Gastroesophageal sphincter (tissue), 4 donors: Measurements from ENCODE around the gene PCMTD2. TPM values are rescaled to one million over a fixed set of nuclear protein-coding genes. Genes with fewer than 3 reads are reported as not detected.

ENCODE experiments used
- ATAC-seq: fragments of 150-250 bp; one replicate; pipeline ENCODE4 v1.9.1; 2016; ENCODE audit warnings: mild to moderate bottlenecking, moderate library complexity
- H3K27ac ChIP-seq, 4 donors: fragments of 200-600 bp; sonication (generic) in 3 of 4; 1 replicate in 3 of 4; 2 replicates in 1 of 4; pipeline ENCODE4 v1.5.1; 2016 to 2019
- H3K27me3 ChIP-seq: fragments of 200-600 bp; sonication (generic); one replicate; pipeline ENCODE4 v1.5.1; 2019
- H3K36me3 ChIP-seq, 2 donors: fragments of 200-600 bp; sonication (generic); one replicate each; pipeline ENCODE4 v1.5.1; 2019; ENCODE audit warnings: control low read depth in 1 of 2
- H3K4me1 ChIP-seq, 3 donors: fragments of 200-600 bp; sonication (generic); 1 replicate in 2 of 3; 2 replicates in 1 of 3; pipeline ENCODE4 v1.5.1; 2016 to 2019; ENCODE audit warnings: control low read depth in 2 of 3
- H3K4me3 ChIP-seq, 2 donors: fragments of 200-600 bp; sonication (generic); one replicate each; pipeline ENCODE4 v1.5.1; 2019; ENCODE audit warnings: mild to moderate bottlenecking in 1 of 2, moderate library complexity in 1 of 2
- H3K9me3 ChIP-seq, 3 donors: fragments of 200-600 bp; sonication (generic); one replicate each; pipeline ENCODE4 v1.5.1; 2017 to 2019; ENCODE audit warnings: control low read depth in 2 of 3
- CTCF ChIP-seq, 4 experiments: fragments of 200-600 bp in 2 of 4; fragments of 450-650 bp in 2 of 4; sonication (generic) in 1 of 4; IDR thresholded peaks; one replicate each; pipeline ENCODE4 v1.5.1; 2017 to 2019; ENCODE audit warnings: antibody characterized with exemption in 4 of 4, mild to moderate bottlenecking in 2 of 4, moderate library complexity in 2 of 4
- EP300 ChIP-seq: sonication (generic); formaldehyde crosslinking; IDR thresholded peaks from one replicate; pipeline ENCODE4 v1.6.1; 2017; ENCODE audit warnings: antibody characterized with exemption, mild to moderate bottlenecking
- POLR2A ChIP-seq, 2 donors: fragments of 450-650 bp; IDR thresholded peaks; one replicate each; pipeline ENCODE4 v1.6.1; 2017; ENCODE audit warnings: antibody characterized with exemption in 2 of 2, mild to moderate bottlenecking in 2 of 2, moderate library complexity in 1 of 2
- POLR2AphosphoS5 ChIP-seq: sonication (generic); formaldehyde crosslinking; IDR thresholded peaks from one replicate; pipeline ENCODE4 v1.6.1; 2017; ENCODE audit warnings: antibody characterized with exemption
- WGBS, 2 donors: methylation state at CpG; one replicate each; pipeline ENCODE4 v1.1.5; 2018; ENCODE audit warnings: low coverage in 1 of 2; 5-methylcytosine and 5-hydroxymethylcytosine counted together
- total RNA-seq, 4 donors: library from RNA; depleted of rRNA; stranded (reverse); fragments of >200 nt; gene quantifications; one replicate each; pipeline ENCODE4 v1.1.0, GENCODE V29; 2016

Gene PCMTD2
- total RNA-seq, 4 donors from 2014 or later = 46.0 to 70.0 (median 48.1) TPM

- Histone ChIP-seq H3K4me1 (no peaks in the 10 kb centered on the region), H3K9me3 (no peaks in the 10 kb centered on the region), H3K27ac (no peak overlapping the region), H3K36me3 (no peaks in the 10 kb centered on the region), H3K4me3 (no peak overlapping the region), H3K27me3 (peaks cover 35% of the 10 kb centered on the region)
- WGBS, 2 donors = 57 to 83% methylated on average over 1 to 4 of the region's 9 CpGs
- ATAC-seq = no peak
- TF ChIP-seq CTCF (IDR thresholded peaks at IDR 0.05) (no peak), POLR2AphosphoS5 (no peak), POLR2A (IDR thresholded peaks at IDR 0.05) (no peak), EP300 (no peak)
These were observed 9.6 kb upstream of the PCMTD2 start for GRCh38 chr20:64245746-64246595.

- H3K27me3 ChIP-seq = peaks cover 35% of the 10 kb centered on the region
- H3K4me1 ChIP-seq = no peaks in the 10 kb centered on the region
- no peak overlapping the region for H3K27ac ChIP-seq
- TF ChIP-seq POLR2AphosphoS5 (no peak), CTCF (IDR thresholded peaks at IDR 0.05) (no peak), EP300 (no peak), POLR2A (IDR thresholded peaks at IDR 0.05) (no peak)
- no peak for ATAC-seq
- 66% methylated on average over 7 of the region's 10 CpGs; no CpG with 5 or more reads in 1 of the 2 donors for WGBS, 2 donors
- H3K9me3 ChIP-seq = no peaks in the 10 kb centered on the region
- H3K36me3 ChIP-seq = no peaks in the 10 kb centered on the region
- no peak overlapping the region for H3K4me3 ChIP-seq
These were observed 8.8 kb upstream of the PCMTD2 start for GRCh38 chr20:64246616-64247306.

GRCh38 chr20:64247307-64247618 lies 8.3 kb upstream of the PCMTD2 start:
- 80 to 85% methylated on average over 1 to 6 of the region's 9 CpGs for WGBS, 2 donors
- H3K27me3 ChIP-seq = peaks cover 37% of the 10 kb centered on the region
- H3K27ac ChIP-seq = no peak overlapping the region
- ATAC-seq = no peak
- H3K9me3 ChIP-seq = no peaks in the 10 kb centered on the region
- no peaks in the 10 kb centered on the region for H3K36me3 ChIP-seq
- TF ChIP-seq CTCF (IDR thresholded peaks at IDR 0.05) (no peak), POLR2AphosphoS5 (no peak), EP300 (no peak), POLR2A (IDR thresholded peaks at IDR 0.05) (no peak)
- H3K4me1 ChIP-seq = no peaks in the 10 kb centered on the region
- H3K4me3 ChIP-seq = no peak overlapping the region

GRCh38 chr20:64247970-64248841 lies 7.3 kb upstream of the PCMTD2 start:
- Histone ChIP-seq H3K27ac (no peak overlapping the region), H3K4me3 (no peak overlapping the region), H3K9me3 (no peaks in the 10 kb centered on the region), H3K27me3 (peaks cover 44% of the 10 kb centered on the region), H3K36me3 (no peaks in the 10 kb centered on the region), H3K4me1 (no peaks in the 10 kb centered on the region)
- TF ChIP-seq POLR2A (IDR thresholded peaks at IDR 0.05) = no peak
- TF ChIP-seq POLR2AphosphoS5 = no peak
- no peak for TF ChIP-seq EP300
- TF ChIP-seq CTCF (IDR thresholded peaks at IDR 0.05) = no peak
- ATAC-seq = no peak
- 50 to 67% methylated on average over 5 to 9 of the region's 33 CpGs for WGBS, 2 donors
